Measurements from ENCODE around the gene FGFRL1.
"Not testable (repeated sequence)": the region's sequence is repeated elsewhere in the genome, so short reads cannot be mapped to it uniquely, and the experiment has no call there.

The FGFRL1 gene

GRCh38 chr4:1040344-1041146 lies 29.1 kb downstream of the FGFRL1 start:
- DNase-seq (ENCODE audit: low spot score), result no peak

GRCh38 chr4:1041147-1041935 lies 29.9 kb downstream of the FGFRL1 start:
- no peak for DNase-seq (ENCODE audit: low spot score)

GRCh38 chr4:1041936-1042330 lies 30.5 kb downstream of the FGFRL1 start:
- no peak for DNase-seq (ENCODE audit: low spot score)

- no peak for DNase-seq (ENCODE audit: low spot score)
Observed at GRCh38 chr4:1042352-1043055, 31.1 kb downstream of the FGFRL1 start.

- no peak for DNase-seq (ENCODE audit: low spot score)
Observed at GRCh38 chr4:1043162-1043561, 31.7 kb downstream of the FGFRL1 start.

- DNase-seq (ENCODE audit: low spot score), result peak; percentile 79
Observed at GRCh38 chr4:1043651-1044468, 32.4 kb downstream of the FGFRL1 start.

- no peak for DNase-seq (ENCODE audit: low spot score)
Observed at GRCh38 chr4:1044469-1045192, 33.2 kb downstream of the FGFRL1 start.

- DNase-seq (ENCODE audit: low spot score), result no peak
Observed at GRCh38 chr4:1045193-1045594, 33.8 kb downstream of the FGFRL1 start.

GRCh38 chr4:1045595-1046201 lies 34.3 kb downstream of the FGFRL1 start:
- no peak for DNase-seq (ENCODE audit: low spot score)

- DNase-seq (ENCODE audit: low spot score), result not testable (repeated sequence)
Observed at GRCh38 chr4:1046581-1047011, 35.2 kb downstream of the FGFRL1 start.

- no peak for DNase-seq (ENCODE audit: low spot score)
Observed at GRCh38 chr4:1047106-1047975, 35.9 kb downstream of the FGFRL1 start.

- DNase-seq (ENCODE audit: low spot score), result no peak
Observed at GRCh38 chr4:1047976-1048772, 36.7 kb downstream of the FGFRL1 start.

- no peak for DNase-seq (ENCODE audit: low spot score)
Observed at GRCh38 chr4:1048773-1049590, 37.6 kb downstream of the FGFRL1 start.

GRCh38 chr4:1049591-1049905 lies 38.1 kb downstream of the FGFRL1 start:
- DNase-seq (ENCODE audit: low spot score), result no peak

- DNase-seq (ENCODE audit: low spot score), result no peak
Observed at GRCh38 chr4:1050486-1051213, 39.2 kb downstream of the FGFRL1 start.

- DNase-seq (ENCODE audit: low spot score), result no peak
Observed at GRCh38 chr4:1051472-1051871, 40.0 kb downstream of the FGFRL1 start.

- DNase-seq (ENCODE audit: low spot score), result no peak
Observed at GRCh38 chr4:1052231-1052671, 40.8 kb downstream of the FGFRL1 start.

All from HuH-7.5 (cell line).